HG02840 (cell line): ENCODE measurements around the gene CSRP2.

Source experiments
- ATAC-seq: cut with Tn5 transposase; IDR thresholded peaks from one replicate; pipeline ENCODE4 v1.9.1; 2021; ENCODE audit warnings: mild to moderate bottlenecking, moderate library complexity, moderate number of reproducible peaks; ENCODE audit not compliant: unreplicated experiment, low FRiP score

CSRP2 gene

DNA sequence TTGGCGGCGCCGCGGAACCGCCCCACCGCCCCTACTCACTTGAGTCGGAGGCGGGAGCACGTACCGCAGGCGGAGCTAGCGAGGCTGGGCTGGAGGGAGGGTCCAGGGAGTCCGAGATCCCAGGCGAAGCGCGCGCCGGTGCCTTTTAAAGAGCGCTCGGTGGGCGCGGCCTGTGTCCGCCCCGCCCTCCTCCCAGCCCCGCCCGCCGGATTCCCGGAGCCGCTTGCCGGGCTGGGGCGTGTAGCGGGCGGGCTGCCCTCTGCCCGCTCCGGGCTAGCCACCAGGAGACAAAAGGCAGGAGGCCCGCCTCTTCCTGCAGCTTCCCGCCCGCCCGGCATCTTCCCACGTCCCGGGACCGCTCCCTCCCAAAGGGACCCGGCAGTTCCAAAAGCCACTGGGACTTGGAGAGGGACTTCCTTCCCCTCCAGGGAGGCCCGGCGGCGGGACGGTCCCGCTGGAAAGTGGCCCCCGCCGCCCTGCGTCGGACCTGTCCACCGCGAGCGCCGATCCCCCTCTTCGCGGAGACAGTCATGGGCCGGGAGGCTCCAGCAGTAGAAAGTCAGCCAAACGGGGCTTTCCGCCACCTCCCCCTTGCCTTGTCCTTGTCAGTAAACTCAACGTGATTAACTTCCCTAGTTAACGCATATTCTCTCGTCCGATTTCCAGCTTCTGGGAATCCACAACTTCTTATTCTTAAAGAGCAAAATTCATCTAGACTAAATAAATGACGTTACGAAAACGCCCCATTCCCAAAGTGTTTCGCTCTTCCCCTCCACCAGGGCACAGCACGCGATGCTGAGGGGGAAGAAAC, at the start of gene CSRP2:
Gene CSRP2, minus strand, starts transcription at position 121 of the 811 bp plus-strand sequence. CDS start 12,759 bp downstream, outside the sequence.
- peak; percentile 88 for ATAC-seq

GRCh38 chr12:76927170-76927784, 48.5 kb upstream of the CSRP2 start:
- no peak for ATAC-seq

DNA sequence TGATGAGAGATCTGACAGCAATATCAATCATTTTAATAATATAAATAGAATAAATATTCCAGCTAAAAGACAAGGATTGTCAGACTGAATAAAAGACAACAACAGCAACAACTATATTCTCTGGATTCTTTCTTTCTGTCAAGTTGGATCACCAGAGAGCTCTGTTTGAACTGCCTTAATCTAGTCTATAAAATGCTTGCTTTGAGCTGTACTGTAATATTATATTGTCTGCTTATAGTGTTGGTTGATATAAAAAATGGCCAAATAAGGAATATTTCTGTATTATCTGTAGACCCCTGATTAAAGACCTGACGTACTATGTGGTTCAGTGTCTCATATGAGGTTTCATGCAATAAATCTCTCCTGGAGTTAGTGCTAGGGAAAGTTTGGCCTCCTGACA, 46.3 kb upstream of the CSRP2 start:
- no peak for ATAC-seq

DNA sequence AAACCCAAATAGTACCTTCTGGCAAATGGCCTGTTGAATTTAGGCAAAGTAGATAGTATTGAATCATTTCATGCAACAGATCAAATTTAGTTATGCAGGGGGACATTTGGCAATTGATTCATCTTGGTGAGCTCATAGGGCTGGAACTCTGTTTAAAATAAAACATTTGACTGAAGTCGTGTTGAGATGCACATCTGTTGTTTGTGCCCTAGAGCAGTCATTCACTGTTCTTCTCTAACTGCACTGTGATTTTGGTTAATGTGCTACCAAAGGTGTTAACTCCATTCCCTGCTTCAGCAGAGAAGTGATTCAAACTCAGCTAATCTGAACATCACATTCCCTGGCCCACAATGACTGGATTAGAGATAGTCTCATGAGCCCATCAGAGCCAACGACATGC, 44.0 kb upstream of the CSRP2 start:
- ATAC-seq, result no peak

- no peak for ATAC-seq
Observed at GRCh38 chr12:76921891-76922664, 43.3 kb upstream of the CSRP2 start.

- ATAC-seq, result no peak
Observed at GRCh38 chr12:76921100-76921471, 42.3 kb upstream of the CSRP2 start.

DNA sequence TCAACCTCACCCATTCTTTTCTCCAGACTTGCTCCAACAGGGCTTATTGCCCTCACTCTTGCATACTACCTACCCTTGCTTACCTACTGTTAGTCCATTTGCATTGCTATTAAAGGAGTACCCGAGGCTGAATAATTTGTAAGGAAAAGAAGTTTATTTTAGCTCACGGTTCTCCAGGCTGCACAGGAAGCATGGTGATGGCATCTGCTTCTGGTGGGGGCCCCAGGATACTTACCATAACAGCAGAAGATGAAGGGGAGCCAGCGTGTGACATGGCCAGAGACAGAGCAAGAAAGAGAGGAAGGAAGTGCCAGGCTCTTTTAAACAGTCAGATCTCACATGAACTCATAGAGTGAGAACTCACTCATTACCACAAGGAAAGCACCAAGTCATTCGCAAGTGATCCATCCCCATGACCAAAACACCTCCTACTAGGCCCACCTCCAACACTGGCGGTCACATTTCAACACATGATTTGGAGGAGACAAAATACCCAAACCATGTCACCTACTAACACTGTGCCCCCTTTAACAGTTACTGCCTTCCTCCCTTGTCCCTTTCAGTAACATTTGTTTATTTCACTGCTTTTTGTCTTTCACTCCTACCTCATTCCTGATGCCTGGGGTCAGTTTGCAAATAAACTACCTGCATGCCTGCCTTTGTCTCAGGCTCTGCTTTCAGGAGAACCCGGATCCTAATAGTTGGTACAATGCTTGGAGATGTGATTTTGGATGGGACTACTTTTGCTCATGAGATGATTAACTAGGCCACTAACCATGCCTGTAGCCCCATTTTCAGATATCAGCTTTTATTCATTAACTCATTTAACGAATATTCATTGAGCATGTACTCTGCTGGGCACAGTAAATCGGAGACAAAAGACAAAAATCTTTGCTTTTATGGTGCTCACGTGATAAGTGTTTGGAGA, 41.6 kb upstream of the CSRP2 start:
- peak; percentile 66 for ATAC-seq

DNA sequence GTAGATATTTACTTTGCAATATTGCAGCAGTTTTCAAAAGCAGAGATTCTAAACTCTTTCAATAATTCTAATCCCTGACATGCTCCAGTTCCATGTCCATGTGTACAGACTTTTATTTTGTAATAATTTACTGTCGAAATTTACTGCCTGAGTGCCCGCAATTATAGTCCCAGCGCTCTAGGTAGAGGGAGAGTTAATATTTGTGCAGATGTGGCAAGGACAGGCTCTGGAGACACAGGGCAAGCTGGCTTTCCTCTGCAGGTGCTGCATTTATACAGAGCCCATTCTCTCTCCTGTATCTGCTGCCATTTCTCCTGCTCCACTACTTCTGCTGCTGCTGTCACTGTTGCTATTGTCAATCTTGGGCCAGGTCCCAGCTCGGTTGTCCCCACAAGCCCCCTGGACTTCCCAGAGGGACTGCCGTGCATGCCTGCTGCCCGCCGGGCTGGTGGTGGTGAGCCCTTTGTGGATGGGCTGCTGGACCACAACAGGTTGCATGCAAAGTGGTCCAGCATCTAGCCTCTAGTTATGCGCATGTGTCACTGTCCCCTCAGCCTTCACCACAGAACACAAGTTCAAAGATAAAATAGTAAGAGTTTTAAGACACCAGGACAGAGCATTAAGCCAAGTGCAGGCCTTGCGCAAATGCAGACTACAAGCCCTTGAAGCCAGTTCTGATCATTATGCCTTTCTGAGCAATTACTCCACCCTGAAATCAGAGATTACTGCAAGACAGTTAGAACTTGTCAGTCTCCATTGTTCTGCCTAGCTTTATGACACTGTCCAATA, 40.8 kb upstream of the CSRP2 start:
- ATAC-seq, result no peak

GRCh38 chr12:76916170-76916540, 37.3 kb upstream of the CSRP2 start:
- ATAC-seq, result no peak

- no peak for ATAC-seq
Observed at GRCh38 chr12:76915361-76916169, 36.7 kb upstream of the CSRP2 start.

GRCh38 chr12:76914102-76914859, 35.5 kb upstream of the CSRP2 start:
- ATAC-seq, result no peak

- no peak for ATAC-seq
Observed at GRCh38 chr12:76909290-76909689, 30.5 kb upstream of the CSRP2 start.

- no peak for ATAC-seq
Observed at GRCh38 chr12:76908303-76909017, 29.6 kb upstream of the CSRP2 start.

DNA sequence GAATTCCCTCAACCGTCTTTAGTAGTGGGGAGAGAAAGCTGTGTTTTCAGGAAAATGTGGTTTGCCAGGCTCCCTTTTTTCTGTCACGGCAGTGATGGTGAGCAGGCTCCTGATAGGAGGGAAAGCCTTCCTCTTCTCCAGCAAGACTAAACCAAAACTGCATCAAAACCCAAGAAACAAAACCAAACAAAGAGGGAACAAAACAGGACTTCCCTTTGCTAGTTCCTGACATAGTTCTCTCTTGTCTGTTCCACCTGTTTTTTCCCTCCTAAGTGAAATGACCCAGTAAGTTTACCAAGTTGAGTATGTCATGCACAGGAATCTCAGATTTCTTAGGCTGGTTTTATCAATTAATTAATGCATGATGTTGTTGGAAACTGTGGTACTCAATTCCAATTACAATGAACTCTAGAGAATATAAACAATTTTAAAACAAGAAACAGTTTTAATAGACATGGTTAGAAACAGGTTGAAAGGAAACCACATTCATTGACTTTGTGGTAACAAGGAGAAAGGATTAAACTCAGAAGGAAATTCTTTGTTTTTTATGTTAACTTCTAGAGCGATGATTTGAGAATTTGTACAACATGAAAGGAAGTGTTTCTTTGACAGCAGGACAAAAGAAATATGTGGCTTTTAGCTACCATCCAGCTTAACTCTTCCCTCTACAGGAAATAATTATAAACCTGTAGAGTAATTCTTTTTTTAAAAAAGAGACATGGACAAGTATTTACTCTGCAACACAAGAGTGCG, 23.0 kb upstream of the CSRP2 start:
- no peak for ATAC-seq

DNA sequence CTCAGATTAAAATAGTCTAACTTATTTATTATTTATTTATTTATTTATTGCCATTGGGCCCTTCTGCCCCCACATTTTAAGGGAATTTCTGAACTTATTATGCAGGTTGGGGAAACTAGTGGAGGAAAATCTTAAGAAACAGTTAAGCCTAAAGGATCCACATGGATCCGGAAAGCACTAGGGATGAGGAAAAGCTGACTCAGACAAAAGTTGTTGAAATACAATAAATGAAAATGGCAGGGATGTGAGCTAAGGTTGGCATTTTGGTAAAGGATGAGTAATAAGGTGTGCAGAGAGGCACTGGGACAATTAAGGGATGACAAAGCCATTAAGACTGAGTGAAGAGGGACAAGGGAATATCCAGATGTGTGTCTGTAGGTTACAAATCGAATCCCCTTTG, 20.7 kb upstream of the CSRP2 start:
- ATAC-seq, result no peak

- no peak for ATAC-seq
Observed at GRCh38 chr12:76898442-76898841, 19.6 kb upstream of the CSRP2 start.

- no peak for ATAC-seq
Observed at GRCh38 chr12:76896274-76896673, 17.5 kb upstream of the CSRP2 start.
